Frontal cortex (tissue), 4 donors: ENCODE measurements around the gene RPS19. TPM values are rescaled to one million over a fixed set of nuclear protein-coding genes. Genes with fewer than 3 reads are reported as not detected.
"Not testable (repeated sequence)": the region's sequence is repeated elsewhere in the genome, so short reads cannot be mapped to it uniquely, and the experiment has no call there.

Experiments used
- DNase-seq, 2 donors: peaks; one replicate each; pipeline ENCODE4 v3.0.0; 2012; ENCODE audit warnings: low spot score in 2 of 2
- FAIRE-seq: peaks from 2 replicates; lab custom pipeline; 2012; peaks lifted over from hg19 to GRCh38; lab: Jason Lieb, UNC
- total RNA-seq: library from RNA; depleted of rRNA; stranded (reverse); fragments of >200 nt; gene quantifications from one replicate; pipeline ENCODE4 v1.2.3, GENCODE V29; 2014
- donor health status: control.
- donor health status: control.
- donor health status: control.

The RPS19 gene
- total RNA-seq, 1 donor from 2014 or later: 395 TPM

DNA sequence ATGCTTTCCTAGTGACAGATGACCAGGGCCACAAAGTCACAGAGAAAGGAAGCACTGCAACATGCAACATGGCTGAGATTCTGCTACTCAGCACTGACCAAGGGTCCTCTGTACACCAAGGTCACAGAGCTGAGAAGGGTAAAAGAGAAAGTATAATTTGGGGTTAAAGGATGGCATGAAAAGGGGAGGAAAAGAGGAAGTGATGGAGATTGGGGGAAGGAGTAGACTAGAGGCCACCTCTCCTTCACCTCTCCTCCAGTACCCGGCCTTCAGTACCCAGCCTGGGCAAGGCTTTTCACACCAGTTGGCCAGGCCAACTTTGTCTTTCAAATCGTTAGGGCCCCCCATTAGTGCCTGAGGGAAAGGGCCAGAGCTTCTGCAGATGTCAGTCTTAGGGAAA is 6.3 kb upstream of the RPS19 start:
- DNase-seq: no peak
- FAIRE-seq: no peak

- DNase-seq: no peak
- FAIRE-seq: no peak
Observed at GRCh38 chr19:41859213-41859617, 840 bp upstream of the RPS19 start.

DNA sequence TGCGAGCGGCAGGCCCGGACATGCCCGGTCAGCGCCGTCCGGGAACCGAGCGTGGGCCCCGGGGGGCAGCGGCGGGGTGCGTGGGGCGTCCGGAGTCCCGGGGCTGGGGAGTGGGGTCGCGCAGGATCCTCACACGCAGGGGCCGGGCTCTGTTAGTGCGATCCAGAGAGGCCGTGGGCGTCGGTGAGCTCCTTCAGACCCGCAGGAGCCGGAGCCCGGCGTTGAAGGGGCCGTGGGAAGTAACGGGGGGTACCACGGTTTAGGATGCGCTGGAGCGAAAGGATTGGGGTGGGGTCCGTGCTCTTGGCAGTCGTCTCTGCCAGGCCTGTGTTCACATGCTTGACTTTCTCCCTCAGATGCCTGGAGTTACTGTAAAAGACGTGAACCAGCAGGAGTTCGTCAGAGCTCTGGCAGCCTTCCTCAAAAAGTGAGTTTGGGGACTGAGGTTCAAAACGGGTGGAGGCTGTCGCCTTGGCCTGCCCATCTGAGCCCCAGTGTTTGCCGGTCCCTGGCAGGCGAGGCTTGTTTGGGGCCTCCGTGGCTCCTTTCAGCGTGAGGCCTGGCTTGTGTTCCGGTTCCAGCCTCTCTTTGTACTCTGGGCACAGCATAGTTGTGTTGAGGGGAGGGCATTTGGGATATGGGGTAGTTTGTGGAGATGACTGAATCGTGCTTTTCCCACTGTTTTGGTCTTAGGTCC is 512 bp downstream of the RPS19 start:
- FAIRE-seq (no peak), DNase-seq (no peak)

- FAIRE-seq: no peak
Observed at GRCh38 chr19:41861116-41861768, 1.2 kb downstream of the RPS19 start.

GRCh38 chr19:41861846-41862245 is 1.8 kb downstream of the RPS19 start:
- FAIRE-seq (no peak), DNase-seq (no peak)

More at GRCh38 chr19:41861116-41861768, 1.2 kb downstream of the RPS19 start:
- DNase-seq: no peak

GRCh38 chr19:41862445-41862986 is 2.5 kb downstream of the RPS19 start:
- FAIRE-seq (no peak), DNase-seq (no peak)

GRCh38 chr19:41863209-41863931 is 3.3 kb downstream of the RPS19 start:
- no peak for FAIRE-seq
- DNase-seq: no peak

- FAIRE-seq (no peak), DNase-seq (no peak)
Observed at GRCh38 chr19:41864374-41864773, 4.3 kb downstream of the RPS19 start.

- no peak for FAIRE-seq
- no peak for DNase-seq
Observed at GRCh38 chr19:41866284-41866683, 6.2 kb downstream of the RPS19 start.

DNA sequence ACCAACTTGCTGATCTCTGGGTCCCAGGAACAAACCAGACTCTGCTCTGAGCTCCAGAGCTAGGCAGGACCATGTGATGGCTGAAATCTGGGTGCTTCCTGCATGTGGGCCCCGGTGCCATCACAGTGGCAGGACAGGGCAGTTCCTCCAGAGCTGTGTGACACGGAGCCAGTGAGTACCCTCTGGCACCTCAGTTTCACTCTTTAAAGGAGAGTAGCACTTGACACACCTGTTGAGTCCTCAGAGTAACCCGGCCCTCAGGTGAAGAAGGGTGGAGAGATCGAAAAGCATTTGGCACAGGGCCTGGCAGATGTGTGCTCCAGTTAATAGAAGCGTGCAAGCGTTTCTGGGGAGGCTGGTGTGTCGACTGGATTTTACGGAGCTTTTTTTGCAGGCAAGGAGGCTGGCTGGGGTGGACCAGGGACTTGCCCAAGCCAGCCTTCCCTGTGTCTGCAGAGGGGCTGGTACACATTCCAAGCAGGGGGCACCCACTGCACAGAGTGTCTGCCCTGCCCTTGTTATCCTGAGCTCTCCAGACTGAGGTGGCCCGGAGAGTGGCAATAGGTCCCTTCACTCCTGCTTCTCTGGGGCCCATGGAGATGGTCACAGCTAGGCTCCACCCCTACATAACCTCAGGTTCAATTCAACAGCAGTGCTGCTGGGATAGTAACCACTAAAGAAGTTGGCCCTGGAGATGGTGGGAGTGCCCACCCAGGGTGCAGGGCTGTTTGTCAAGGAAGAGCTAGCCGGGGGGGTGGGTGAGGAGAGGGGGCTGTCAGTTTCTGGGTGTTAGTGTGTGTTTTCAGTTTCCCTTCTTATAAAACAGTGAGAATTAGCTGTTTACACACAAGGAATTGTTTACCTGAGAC is 8.3 kb downstream of the RPS19 start:
- DNase-seq (no peak), FAIRE-seq (no peak)

DNA sequence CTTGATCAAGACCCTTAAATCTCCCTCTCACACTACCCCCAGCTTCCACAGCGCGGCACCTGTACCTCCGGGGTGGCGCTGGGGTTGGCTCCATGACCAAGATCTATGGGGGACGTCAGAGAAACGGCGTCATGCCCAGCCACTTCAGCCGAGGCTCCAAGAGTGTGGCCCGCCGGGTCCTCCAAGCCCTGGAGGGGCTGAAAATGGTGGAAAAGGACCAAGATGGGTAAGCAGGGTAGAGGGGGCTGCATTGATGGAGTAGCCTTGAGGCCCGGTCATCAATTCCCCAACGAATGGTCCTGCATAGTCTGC is 8.9 kb downstream of the RPS19 start:
- DNase-seq (no peak), FAIRE-seq (no peak)

DNA sequence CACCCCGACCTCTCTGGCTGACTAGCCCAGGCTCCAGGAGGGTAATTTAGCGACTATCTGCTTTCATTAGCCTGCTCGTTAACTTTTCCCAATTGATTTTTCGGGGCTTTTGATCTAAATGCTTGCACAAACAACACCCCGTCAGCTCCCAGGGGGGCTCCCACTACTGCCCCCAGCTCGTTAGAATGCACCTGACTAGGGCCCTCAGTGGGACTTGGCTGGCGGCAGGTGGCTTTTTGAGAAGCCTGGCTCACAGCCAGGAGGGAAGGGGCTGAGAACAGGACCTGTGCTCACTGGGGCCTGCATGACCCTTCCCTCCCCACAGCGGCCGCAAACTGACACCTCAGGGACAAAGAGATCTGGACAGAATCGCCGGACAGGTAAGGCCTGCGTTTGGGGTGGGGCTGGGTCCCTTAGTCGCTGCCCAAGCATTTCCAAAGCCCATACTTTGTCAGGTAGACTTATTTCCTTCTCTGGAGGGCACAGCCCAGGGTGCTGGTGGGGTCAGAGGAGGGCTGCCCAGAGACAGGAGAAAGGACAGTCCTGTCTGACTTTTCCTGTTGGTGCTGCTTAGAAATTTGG is 9.4 kb downstream of the RPS19 start:
- FAIRE-seq (no peak), DNase-seq (no peak)

DNA sequence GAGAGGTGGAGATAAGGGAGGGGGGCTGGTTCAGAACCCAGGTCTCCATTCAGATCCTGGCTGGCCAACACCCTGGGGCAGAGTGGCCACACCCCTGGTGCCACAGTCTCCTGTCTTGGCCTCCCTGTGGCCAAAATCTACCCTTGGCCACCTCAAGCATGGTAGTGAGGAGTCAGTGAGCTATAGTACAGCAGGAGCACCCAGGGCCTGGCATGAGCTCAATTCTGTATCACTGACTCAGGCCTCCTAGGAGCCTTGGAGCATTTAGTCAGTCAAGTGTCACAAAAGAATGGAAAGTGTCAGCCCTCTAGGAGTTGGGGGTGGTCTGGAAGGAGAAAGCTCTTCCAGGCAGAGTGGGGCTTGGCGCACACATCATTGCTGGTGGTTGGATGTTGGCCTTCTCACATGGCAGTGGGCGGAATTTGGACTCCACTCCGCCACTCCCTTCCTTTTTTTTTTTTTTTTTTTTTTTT is 10.4 kb downstream of the RPS19 start:
- no peak for DNase-seq
- FAIRE-seq: no peak

GRCh38 chr19:41871573-41872383 is 11.7 kb downstream of the RPS19 start:
- FAIRE-seq (no peak), DNase-seq (no peak)

DNA sequence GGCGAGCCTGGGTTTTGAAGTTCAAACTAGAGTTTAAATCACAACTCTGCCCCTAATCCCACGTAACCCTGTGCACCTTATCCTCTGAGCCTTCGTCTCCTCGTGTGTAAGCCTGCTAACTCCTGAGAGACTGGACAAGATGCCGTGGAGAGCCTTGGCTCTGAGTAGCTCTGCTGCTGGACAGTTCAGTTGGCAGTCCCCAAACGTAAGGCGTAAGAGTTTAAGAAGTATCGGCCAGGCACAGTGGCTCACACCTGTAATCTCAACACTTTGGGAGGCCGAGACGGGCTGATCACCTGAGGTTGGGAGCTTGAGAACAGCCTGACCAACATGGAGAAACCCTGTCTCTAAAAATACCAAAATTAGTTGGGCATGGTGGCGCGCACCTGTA is 12.3 kb downstream of the RPS19 start:
- FAIRE-seq (no peak), DNase-seq (no peak)

GRCh38 chr19:41872775-41873647 is 13.0 kb downstream of the RPS19 start:
- DNase-seq (peak; percentile 30 to 56), FAIRE-seq (no peak)

GRCh38 chr19:41875973-41876372 is 15.9 kb downstream of the RPS19 start:
- not testable (repeated sequence) for DNase-seq, FAIRE-seq
